SK-N-SH treated with all-trans-retinoic acid at 6 μM for 48 hours (cell line): ENCODE measurements around the gene OPN1LW.

Experiments used
- CREB5 ChIP-seq: fragments of 250-450 bp; sonication (Bioruptor Pico); IDR thresholded peaks from 2 replicates; pipeline ENCODE4 v1.5.1; 2020; ENCODE audit warnings: low read depth, mild to moderate bottlenecking, moderate library complexity
- CSRNP3 ChIP-seq: fragments of 250-450 bp; sonication (Bioruptor Pico); IDR thresholded peaks from 2 replicates; pipeline ENCODE4 v1.5.1; 2021; ENCODE audit warnings: mild to moderate bottlenecking, moderate library complexity
- ISL1 ChIP-seq: fragments of 250-450 bp; sonication (Bioruptor Pico); IDR thresholded peaks from 2 replicates; pipeline ENCODE4 v2.1.2; 2022; ENCODE audit warnings: mild to moderate bottlenecking, moderate library complexity
- OSR1 ChIP-seq: fragments of 250-450 bp; sonication (Bioruptor Pico); IDR thresholded peaks from 2 replicates; pipeline ENCODE4 v1.8.0; 2022; ENCODE audit warnings: moderate library complexity, mild to moderate bottlenecking, inconsistent platforms
- PATZ1 ChIP-seq: fragments of 250-450 bp; sonication (Bioruptor Pico); IDR thresholded peaks from 2 replicates; pipeline ENCODE4 v1.8.0; 2020; ENCODE audit warnings: mild to moderate bottlenecking, moderate library complexity, borderline replicate concordance
- RARB ChIP-seq: fragments of 250-450 bp; sonication (Bioruptor Pico); IDR thresholded peaks from 2 replicates; pipeline ENCODE4 v1.8.0; 2021; ENCODE audit warnings: mild to moderate bottlenecking, moderate library complexity
- TCF4 ChIP-seq: fragments of 250-450 bp; sonication (Bioruptor Pico); IDR thresholded peaks from 2 replicates; pipeline ENCODE4 v1.8.0; 2021; ENCODE audit warnings: mild to moderate bottlenecking, moderate library complexity, borderline replicate concordance
- TSHZ2 ChIP-seq: fragments of 250-450 bp; sonication (Bioruptor Pico); IDR thresholded peaks from 2 replicates; pipeline ENCODE4 v1.5.0; 2020; ENCODE audit warnings: mild to moderate bottlenecking, moderate library complexity
- ZC3H10 ChIP-seq: fragments of 250-450 bp; sonication (Bioruptor Pico); IDR thresholded peaks from 2 replicates; pipeline ENCODE4 v1.5.1; 2021; ENCODE audit warnings: mild to moderate bottlenecking, moderate library complexity
- ZFP30 ChIP-seq: fragments of 450-650 bp; formaldehyde crosslinking; IDR thresholded peaks from 2 replicates; pipeline ENCODE4 v1.5.0; 2022; ENCODE audit warnings: mild to moderate bottlenecking, moderate library complexity
- ZNF70 ChIP-seq: fragments of 450-650 bp; formaldehyde crosslinking; IDR thresholded peaks from 2 replicates; pipeline ENCODE4 v1.5.0; 2020; ENCODE audit warnings: mild to moderate bottlenecking, moderate library complexity

DNA sequence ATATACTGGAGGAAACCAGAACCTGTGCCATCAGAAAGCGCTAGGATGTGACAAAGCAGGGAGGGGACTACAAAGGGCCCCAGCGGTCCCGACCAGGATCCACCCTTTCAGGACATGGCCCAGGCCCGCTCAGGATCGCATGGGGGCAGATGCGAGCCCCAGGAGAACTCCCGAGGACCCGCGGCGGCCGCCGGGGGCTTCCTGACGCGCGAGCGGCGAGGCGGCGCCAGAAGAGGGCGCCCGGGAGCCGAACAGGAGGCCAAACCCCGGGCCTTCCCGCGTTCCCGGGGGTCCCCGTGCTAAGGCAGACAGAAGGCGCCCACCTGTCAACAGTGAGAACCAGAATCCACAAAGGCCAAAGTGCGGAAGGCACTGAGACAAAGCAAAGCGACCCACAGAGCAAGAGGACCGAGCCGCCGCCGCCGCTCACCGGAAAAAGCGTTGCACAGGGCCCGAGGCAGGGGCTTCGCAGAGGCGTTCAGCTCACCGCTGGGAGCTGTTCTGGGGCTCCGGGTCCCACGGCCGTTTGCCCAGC, 7.3 kb upstream of the OPN1LW start:
- TF ChIP-seq ZFP30 (CRISPR knock-in tag): no peak
- no peak for TF ChIP-seq TSHZ2 (CRISPR knock-in tag)
- TF ChIP-seq CSRNP3 (CRISPR knock-in tag): no peak
- no peak for TF ChIP-seq PATZ1 (CRISPR knock-in tag)
- TF ChIP-seq ZNF70 (CRISPR knock-in tag): no peak
- no peak for TF ChIP-seq ZC3H10 (CRISPR knock-in tag)
- no peak for TF ChIP-seq TCF4 (CRISPR knock-in tag)
- no peak for TF ChIP-seq OSR1
- TF ChIP-seq CREB5 (CRISPR knock-in tag): no peak
- no peak for TF ChIP-seq RARB (CRISPR knock-in tag)
- no peak for TF ChIP-seq ISL1 (CRISPR knock-in tag)
